ENCODE measurements around the gene ADRA2C.

DNA sequence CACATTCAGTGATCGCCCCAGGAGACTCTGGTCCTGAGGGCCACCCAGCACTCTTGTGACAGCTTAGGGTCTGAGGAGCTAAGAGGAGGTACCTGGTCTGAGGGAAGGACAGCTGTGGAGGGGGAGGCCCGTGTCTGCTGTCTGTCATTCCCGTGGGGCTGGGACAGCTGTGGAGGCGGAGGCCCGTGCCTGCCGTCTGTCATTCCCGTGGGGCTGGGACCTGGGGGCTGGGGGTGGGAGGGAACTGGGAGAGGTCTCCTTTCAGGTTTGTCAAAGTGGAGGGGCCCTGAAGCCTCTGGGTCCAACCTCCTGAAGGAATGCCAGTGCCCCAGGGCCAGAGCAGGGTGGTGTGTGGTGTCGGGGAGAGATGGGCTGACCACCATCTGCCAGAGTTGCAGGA is 45.0 kb upstream of the ADRA2C start:
- TF ChIP-seq TAF1 (IDR thresholded peaks at IDR 0.05; ENCODE audit: low read depth) (no peak), YY1 (IDR thresholded peaks at IDR 0.05; ENCODE audit: low read depth) (no peak), EGR1 (IDR thresholded peaks at IDR 0.05) (no peak), RAD21 (IDR thresholded peaks at IDR 0.05; ENCODE audit: low read depth) (no peak), CEBPB (IDR thresholded peaks at IDR 0.05) (no peak), REST (IDR thresholded peaks at IDR 0.05; ENCODE audit: low read depth) (no peak), CREB1 (IDR thresholded peaks at IDR 0.05; ENCODE audit: low read depth) (no peak)
- TF ChIP-seq, protein P1, sequence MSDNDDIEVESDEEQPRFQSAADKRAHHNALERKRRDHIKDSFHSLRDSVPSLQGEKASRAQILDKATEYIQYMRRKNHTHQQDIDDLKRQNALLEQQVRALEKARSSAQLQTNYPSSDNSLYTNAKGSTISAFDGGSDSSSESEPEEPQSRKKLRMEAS (IDR thresholded peaks at IDR 0.05) = no peak
